ENCODE data around the gene ITGAE. TPM values are rescaled to one million over a fixed set of nuclear protein-coding genes. Genes with fewer than 3 reads are reported as not detected.
A peak's percentile ranks its signal among the peaks of the same experiment; 100 is the strongest.
"Not testable (repeated sequence)": the region's sequence is repeated elsewhere in the genome, so short reads cannot be mapped to it uniquely, and the experiment has no call there.

The ITGAE gene
- total and polyA plus RNA-seq, 7 donors = 25.2 to 51.8 (median 42.9) TPM

DNA sequence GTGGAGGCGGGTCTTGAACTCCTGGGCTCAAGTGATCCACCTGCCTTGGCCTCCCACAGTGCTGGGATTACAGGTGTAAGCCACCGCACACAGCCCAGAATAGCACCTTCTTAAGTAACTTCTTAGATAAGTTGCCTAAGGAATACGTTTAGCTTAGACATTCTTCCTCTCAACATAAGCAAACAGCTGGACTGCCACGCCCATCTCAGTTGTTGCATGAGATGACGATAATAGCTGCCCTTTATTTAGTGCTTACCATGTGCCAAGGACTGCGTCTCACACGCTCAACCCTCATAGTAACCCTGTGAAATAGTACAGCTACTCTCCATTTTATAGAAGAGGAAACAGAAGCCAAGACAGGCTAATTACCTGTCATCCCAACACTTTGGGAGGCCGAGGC, 65.5 kb downstream of the ITGAE start:
- WGBS, 2 donors = 29 to 69% methylated on average over 8 of the region's 8 CpGs
- no peak for DNase-seq
- no peak overlapping the region for H3K27ac ChIP-seq
- TF ChIP-seq POLR2A (IDR thresholded peaks at IDR 0.05) (no peak), CTCF (IDR thresholded peaks at IDR 0.05) (no peak), POLR2AphosphoS5 (IDR thresholded peaks at IDR 0.05) (no peak), EP300 (IDR thresholded peaks at IDR 0.05) (no peak)
- H3K36me3 ChIP-seq = no peaks in the 10 kb centered on the region
- intact Hi-C loops (cut with DNase I) = loop anchor here (5.0 to 10.0 kb wide), 2 partner anchors 179 to 272 kb away; partner anchors contain the start of gene P2RX1
- H3K4me3 ChIP-seq = no peak overlapping the region
- H3K27me3 ChIP-seq = no peaks in the 10 kb centered on the region
- no peaks in the 10 kb centered on the region for H3K9me3 ChIP-seq
- H3K4me1 ChIP-seq = peaks cover 0 to 17% (median 14%) of the 10 kb centered on the region in 4 donors

DNA sequence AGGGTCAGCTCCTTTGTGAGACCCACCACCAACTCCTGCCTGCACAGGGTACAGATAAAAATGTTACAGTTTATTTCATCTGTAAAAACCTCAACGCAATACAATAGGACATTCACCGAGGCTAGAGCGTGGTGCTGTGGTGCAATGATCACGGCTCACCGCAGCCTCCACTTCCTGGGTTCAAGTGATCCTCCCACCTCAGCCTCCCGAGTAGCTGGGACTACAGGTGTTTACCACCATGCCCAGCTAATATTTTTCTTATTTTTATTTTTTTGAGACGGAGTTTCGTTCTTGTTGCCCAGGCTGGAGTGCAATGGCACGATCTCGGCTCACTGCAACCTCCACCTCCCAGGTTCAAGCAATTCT, 66.1 kb downstream of the ITGAE start:
- H3K36me3 ChIP-seq, H3K4me3 ChIP-seq, H3K9me3 ChIP-seq, H3K27me3 ChIP-seq, H3K27ac ChIP-seq, DNase-seq: not testable (repeated sequence)
- 92 to 93% methylated on average over 10 of the region's 10 CpGs for WGBS, 2 donors
- intact Hi-C loops (cut with DNase I) = loop anchor here (5.0 to 10.0 kb wide), 2 partner anchors 180 to 272 kb away; partner anchors contain the start of gene P2RX1
- peaks cover 0 to 17% (median 14%) of the 10 kb centered on the region in 4 donors for H3K4me1 ChIP-seq

DNA sequence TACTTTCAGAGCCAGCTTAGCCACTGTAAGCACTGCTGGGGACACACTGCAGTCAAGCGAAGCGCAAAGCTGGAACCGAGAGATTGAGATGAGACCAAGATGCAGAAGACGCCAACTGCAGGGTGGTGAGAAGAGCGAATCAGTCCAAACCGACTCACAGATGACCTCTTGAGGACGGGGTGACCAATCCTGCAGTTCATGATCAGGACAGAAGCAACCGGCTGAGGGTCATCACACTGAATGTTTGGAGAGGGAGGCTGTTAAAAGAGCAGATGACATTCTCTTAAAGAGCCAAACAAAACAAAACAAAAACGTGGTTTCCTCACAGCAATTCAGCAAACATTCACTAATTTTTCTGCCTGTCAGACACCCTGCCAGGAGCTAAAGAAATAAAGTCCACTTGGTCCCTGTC, 68.8 kb downstream of the ITGAE start:
- Histone ChIP-seq H3K4me1 (peaks cover 0 to under 1% (median under 1%) of the 10 kb centered on the region in 4 donors), H3K4me3 (no peak overlapping the region), H3K27ac (no peak overlapping the region), H3K9me3 (no peaks in the 10 kb centered on the region), H3K27me3 (no peaks in the 10 kb centered on the region), H3K36me3 (no peaks in the 10 kb centered on the region)
- 56 to 61% methylated on average over 9 of the region's 9 CpGs for WGBS, 2 donors
- TF ChIP-seq EP300 (IDR thresholded peaks at IDR 0.05) = no peak
- no peak for TF ChIP-seq POLR2A (IDR thresholded peaks at IDR 0.05)
- peak; percentile 70 for DNase-seq
- intact Hi-C loops (cut with DNase I) = loop anchor here (10.0 kb wide), 1 partner anchor 183 kb away; the partner anchor contains the start of gene P2RX1

DNA sequence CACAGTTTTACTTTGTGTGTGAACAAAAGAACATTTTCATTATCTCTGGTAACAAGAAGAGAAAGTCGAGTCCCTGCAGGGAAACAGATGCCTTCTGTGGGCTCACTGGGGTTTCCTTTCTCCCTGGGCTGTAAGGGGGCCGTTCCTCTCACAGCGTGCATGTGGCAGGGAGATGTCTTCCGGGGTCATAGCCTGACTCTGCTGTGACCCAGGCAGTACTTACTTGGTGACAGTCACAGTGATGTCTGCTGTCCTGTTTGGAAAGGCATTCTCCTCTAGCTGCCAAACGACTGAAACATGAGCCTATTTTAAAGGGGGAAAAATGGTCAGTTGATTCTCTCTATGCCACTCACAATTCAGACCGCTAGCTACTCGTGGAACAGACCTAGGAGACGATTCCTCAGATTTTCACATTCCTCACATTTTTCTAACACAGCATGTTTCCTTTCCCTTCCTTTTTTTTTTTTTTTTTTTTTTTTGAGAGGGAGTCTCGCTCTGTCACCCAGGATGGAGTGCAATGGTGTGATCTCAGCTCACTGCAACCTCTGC, 70.0 kb downstream of the ITGAE start:
- no peak for DNase-seq
- H3K27me3 ChIP-seq = no peaks in the 10 kb centered on the region
- intact Hi-C loops (cut with DNase I) = loop anchor here (10.0 kb wide), 1 partner anchor 184 kb away; the partner anchor contains the start of gene P2RX1

DNA sequence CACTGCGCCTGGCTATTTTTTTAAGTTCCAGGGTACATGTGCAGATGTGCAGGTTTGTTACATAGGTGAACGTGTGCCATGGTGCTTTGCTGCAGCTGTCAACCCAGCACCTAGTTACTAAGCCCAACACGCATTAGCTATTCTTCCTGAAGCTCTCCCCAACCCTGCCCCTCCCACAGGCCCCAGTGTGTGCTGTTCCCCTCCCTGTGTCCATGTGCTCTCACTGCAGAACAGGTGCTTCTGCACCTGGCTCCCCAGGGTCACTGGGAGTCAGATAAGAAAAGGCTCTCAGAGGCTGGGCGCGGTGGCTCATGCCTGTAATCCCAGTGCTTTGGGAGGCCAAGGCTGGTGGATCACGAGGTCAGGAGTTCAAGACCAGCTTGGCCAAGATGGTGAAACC, 71.1 kb downstream of the ITGAE start:
- Histone ChIP-seq H3K27ac (no peak overlapping the region), H3K4me3 (no peak overlapping the region), H3K36me3 (no peaks in the 10 kb centered on the region), H3K9me3 (no peaks in the 10 kb centered on the region), H3K4me1 (peaks cover 0 to under 1% (median 0%) of the 10 kb centered on the region in 4 donors), H3K27me3 (no peaks in the 10 kb centered on the region)
- intact Hi-C loops (cut with DNase I) = loop anchor here (10.0 kb wide), 1 partner anchor 185 kb away; the partner anchor contains the start of gene P2RX1
- 37 to 71% methylated on average over 6 of the region's 6 CpGs for WGBS, 2 donors
- TF ChIP-seq EP300 (IDR thresholded peaks at IDR 0.05) (no peak), CTCF (IDR thresholded peaks at IDR 0.05) (no peak), POLR2A (IDR thresholded peaks at IDR 0.05) (no peak), POLR2AphosphoS5 (IDR thresholded peaks at IDR 0.05) (no peak)
- DNase-seq = no peak

More for the DNA sequence above, 70.0 kb downstream of the ITGAE start:
- no peaks in the 10 kb centered on the region for H3K4me1 ChIP-seq
- WGBS, 2 donors = 66 to 77% methylated on average over 9 of the region's 9 CpGs
- TF ChIP-seq POLR2AphosphoS5 (IDR thresholded peaks at IDR 0.05) = no peak
- H3K27ac ChIP-seq = no peak overlapping the region
- H3K9me3 ChIP-seq = no peaks in the 10 kb centered on the region
- H3K36me3 ChIP-seq = no peaks in the 10 kb centered on the region
- no peak overlapping the region for H3K4me3 ChIP-seq

DNA sequence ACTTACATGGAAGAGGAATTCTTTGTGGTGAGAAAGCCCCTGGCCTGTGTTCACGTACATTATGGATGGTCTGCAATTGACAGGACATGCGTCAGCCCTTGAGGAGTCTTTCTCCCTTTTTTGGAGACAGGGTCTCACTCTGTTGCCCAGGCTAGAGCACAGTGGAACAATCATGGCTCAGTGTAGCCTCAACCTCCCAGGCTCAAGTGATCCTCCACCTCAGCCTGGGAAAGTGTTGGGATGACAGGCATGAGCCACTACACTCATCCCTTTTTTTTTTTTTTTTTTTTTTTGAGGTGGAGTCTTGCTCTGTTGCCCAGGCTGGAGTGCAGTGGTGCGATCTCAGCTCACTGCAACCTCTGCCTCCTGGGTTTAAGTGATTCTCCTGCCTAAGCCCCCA, 72.9 kb downstream of the ITGAE start:
- peaks cover 0 to 11% (median 8%) of the 10 kb centered on the region in 4 donors for H3K4me1 ChIP-seq
- intact Hi-C loops (cut with DNase I); H3K27me3 ChIP-seq; DNase-seq; H3K36me3 ChIP-seq; H3K4me3 ChIP-seq; H3K9me3 ChIP-seq; H3K27ac ChIP-seq: not testable (repeated sequence)
- WGBS, 2 donors = 95 to 96% methylated on average over 3 of the region's 3 CpGs

GRCh38 chr17:3727041-3727440, 73.9 kb downstream of the ITGAE start:
- no peak overlapping the region for H3K4me3 ChIP-seq
- TF ChIP-seq EP300 (IDR thresholded peaks at IDR 0.05) (no peak), POLR2AphosphoS5 (IDR thresholded peaks at IDR 0.05) (no peak), CTCF (IDR thresholded peaks at IDR 0.05) (no peak), POLR2A (IDR thresholded peaks at IDR 0.05) (no peak)
- no peaks in the 10 kb centered on the region for H3K27me3 ChIP-seq
- no peak for DNase-seq
- 69 to 72% methylated on average over 2 of the region's 2 CpGs for WGBS, 2 donors
- H3K4me1 ChIP-seq = peaks cover 0 to 20% (median 19%) of the 10 kb centered on the region in 4 donors
- intact Hi-C loops (cut with DNase I) = no loop called here
- no peak overlapping the region for H3K27ac ChIP-seq
- H3K9me3 ChIP-seq = no peaks in the 10 kb centered on the region
- no peaks in the 10 kb centered on the region for H3K36me3 ChIP-seq

Data from sigmoid colon (tissue), 7 donors.